H9 (cell line): Measurements from ENCODE around the gene CASK. TPM values are rescaled to one million over a fixed set of nuclear protein-coding genes. Genes with fewer than 3 reads are reported as not detected.

Source experiments
- DNase-seq: peaks from one replicate; pipeline ENCODE4 v3.0.0-alpha.2; 2017
- H2AFZ ChIP-seq: one replicate; pipeline ENCODE4 v1.6.1; 2013; ENCODE audit warnings: mild to moderate bottlenecking, low read length, control low read depth, moderate library complexity
- H2AK5ac ChIP-seq: 2 replicates; pipeline ENCODE4 v1.6.1; 2013; ENCODE audit warnings: low read length, control low read depth, mixed read lengths; ENCODE audit not compliant: insufficient read length
- H2BK120ac ChIP-seq: one replicate; pipeline ENCODE4 v1.6.1; 2013; ENCODE audit warnings: low read depth, mild to moderate bottlenecking, low read length, control low read depth, inconsistent platforms; ENCODE audit not compliant: poor library complexity, severe bottlenecking
- H2BK12ac ChIP-seq: 2 replicates; pipeline ENCODE4 v1.6.1; 2013; ENCODE audit warnings: low read length, control low read depth, mixed read lengths, low read depth; ENCODE audit not compliant: insufficient read length
- H2BK15ac ChIP-seq: 2 replicates; pipeline ENCODE4 v1.6.1; 2013; ENCODE audit warnings: low read depth, low read length, control low read depth
- H2BK20ac ChIP-seq: one replicate; pipeline ENCODE4 v1.6.1; 2013; ENCODE audit warnings: low read depth, mild to moderate bottlenecking, low read length, control low read depth, inconsistent platforms; ENCODE audit not compliant: poor library complexity, severe bottlenecking
- H2BK5ac ChIP-seq: 2 replicates; pipeline ENCODE4 v1.6.1; 2013; ENCODE audit warnings: low read length, control low read depth, mixed read lengths; ENCODE audit not compliant: insufficient read length
- H3K14ac ChIP-seq: 2 replicates; pipeline ENCODE4 v1.6.1; 2013; ENCODE audit warnings: low read length, control low read depth; ENCODE audit not compliant: insufficient read depth
- H3K18ac ChIP-seq: 2 replicates; pipeline ENCODE4 v1.6.1; 2013; ENCODE audit warnings: low read depth, mild to moderate bottlenecking, mixed read lengths, low read length, control low read depth; ENCODE audit not compliant: insufficient read length
- H3K23ac ChIP-seq: 2 replicates; pipeline ENCODE4 v1.6.1; 2013; ENCODE audit warnings: low read length, control low read depth, mixed read lengths, low read depth; ENCODE audit not compliant: insufficient read length
- H3K23me2 ChIP-seq: 2 replicates; pipeline ENCODE4 v1.6.1; 2013; ENCODE audit warnings: low read depth, mild to moderate bottlenecking, mixed read lengths, low read length, control low read depth; ENCODE audit not compliant: insufficient read length, poor library complexity, severe bottlenecking
- H3K27ac ChIP-seq: 2 replicates; pipeline ENCODE4 v1.5.1; 2013; ENCODE audit warnings: low read length, control low read depth, mixed read lengths, low read depth; ENCODE audit not compliant: insufficient read length
- H3K27me3 ChIP-seq: 2 replicates; pipeline ENCODE4 v1.6.1; 2013; ENCODE audit warnings: low read length, control low read depth, inconsistent platforms; ENCODE audit not compliant: insufficient read depth
- H3K4ac ChIP-seq: 2 replicates; pipeline ENCODE4 v1.6.1; 2013; ENCODE audit warnings: low read depth, mild to moderate bottlenecking, control low read depth, inconsistent platforms, low read length, moderate library complexity
- H3K4me1 ChIP-seq: 2 replicates; pipeline ENCODE4 v1.6.1; 2013; ENCODE audit warnings: low read length, control low read depth, inconsistent platforms; ENCODE audit not compliant: insufficient read depth
- H3K4me2 ChIP-seq: 2 replicates; pipeline ENCODE4 v1.6.1; 2013; ENCODE audit warnings: low read length, control low read depth, mixed read lengths; ENCODE audit not compliant: insufficient read length, insufficient read depth
- H3K56ac ChIP-seq: 2 replicates; pipeline ENCODE4 v1.6.1; 2013; ENCODE audit warnings: low read depth, mild to moderate bottlenecking, mixed read lengths, low read length, control low read depth; ENCODE audit not compliant: insufficient read length
- H3K79me1 ChIP-seq: 2 replicates; pipeline ENCODE4 v1.6.1; 2013; ENCODE audit warnings: low read depth, mild to moderate bottlenecking, moderate library complexity, low read length, control low read depth, inconsistent platforms; ENCODE audit not compliant: insufficient read depth, poor library complexity, severe bottlenecking
- H3K79me2 ChIP-seq: 2 replicates; pipeline ENCODE4 v1.6.1; 2013; ENCODE audit warnings: low read length, control low read depth, inconsistent platforms; ENCODE audit not compliant: insufficient read depth
- H3K9ac ChIP-seq: 2 replicates; pipeline ENCODE4 v1.6.1; 2013; ENCODE audit warnings: low read length, control low read depth, mixed read lengths; ENCODE audit not compliant: insufficient read length; ENCODE audit errors: extremely low read depth
- H3K9me3 ChIP-seq: one replicate; pipeline ENCODE4 v1.6.1; 2013; ENCODE audit warnings: low read depth, low read length, inconsistent platforms; ENCODE audit not compliant: control insufficient read depth
- H3T11ph ChIP-seq: one replicate; pipeline ENCODE4 v1.6.1; 2013; ENCODE audit warnings: mild to moderate bottlenecking, low read length, control low read depth, inconsistent platforms
- H4K20me1 ChIP-seq: one replicate; pipeline ENCODE4 v1.6.1; 2013; ENCODE audit not compliant: control insufficient read depth, insufficient read length, insufficient read depth
- H4K5ac ChIP-seq: 2 replicates; pipeline ENCODE4 v1.6.1; 2013; ENCODE audit warnings: low read depth, mild to moderate bottlenecking, mixed read lengths, low read length, control low read depth; ENCODE audit not compliant: insufficient read length
- H4K8ac ChIP-seq: replicated peaks from 2 replicates; pipeline ENCODE4 v1.6.1; 2013; ENCODE audit warnings: low read length, control low read depth, mixed read lengths, low read depth; ENCODE audit not compliant: insufficient read length
- H4K91ac ChIP-seq: 2 replicates; pipeline ENCODE4 v1.6.1; 2013; ENCODE audit warnings: low read depth, mild to moderate bottlenecking, moderate library complexity, mixed read lengths, low read length, control low read depth; ENCODE audit not compliant: insufficient read length
- H3K27ac Mint-ChIP-seq, 3 experiments: 2 replicates in 2 of 3; 3 replicates in 1 of 3; pipeline ENCODE4 v1.8.0; 2020 to 2021; ENCODE audit warnings: mixed read lengths in 3 of 3, mild to moderate bottlenecking in 1 of 3, moderate library complexity in 1 of 3
- H3K27me3 Mint-ChIP-seq: 2 replicates; pipeline ENCODE4 v1.8.0; 2021; ENCODE audit warnings: low read depth, mild to moderate bottlenecking, moderate library complexity, mixed read lengths
- H3K36me3 Mint-ChIP-seq, 3 experiments: 2 replicates in 2 of 3; 3 replicates in 1 of 3; pipeline ENCODE4 v1.8.0; 2020 to 2021; ENCODE audit warnings: low read depth in 3 of 3, mixed read lengths in 3 of 3; ENCODE audit not compliant: insufficient read depth in 1 of 3
- H3K4me1 Mint-ChIP-seq, 2 experiments: 2 replicates each; pipeline ENCODE4 v1.8.0; 2020; ENCODE audit warnings: mixed read lengths in 2 of 2
- H3K4me3 Mint-ChIP-seq, 2 experiments: 2 replicates in 1 of 2; 3 replicates in 1 of 2; pipeline ENCODE4 v1.8.0; 2020 to 2021; ENCODE audit warnings: mild to moderate bottlenecking in 2 of 2, mixed read lengths in 2 of 2, moderate library complexity in 1 of 2
- H3K9me3 Mint-ChIP-seq, 2 experiments: 2 replicates in 1 of 2; 3 replicates in 1 of 2; pipeline ENCODE4 v1.8.0; 2020; ENCODE audit warnings: mild to moderate bottlenecking in 2 of 2, mixed read lengths in 2 of 2, moderate library complexity in 1 of 2
- CTCF ChIP-seq: fragments of 200-600 bp; sonication (generic); conservative IDR thresholded peaks from 3 replicates; pipeline ENCODE4 v1.8.0; 2021; ENCODE audit warnings: antibody characterized with exemption, mild to moderate bottlenecking
- WGBS: extraction: QIAGEN DNeasy Blood & Tissue Kit; methylation state at CpG from one replicate; pipeline ENCODE4 v1.1.7; 2013; ENCODE audit warnings: missing lambda C conversion rate, low lambda C conversion rate, mixed read lengths; ENCODE audit not compliant: insufficient read length; ENCODE audit errors: extremely low coverage; 5-methylcytosine and 5-hydroxymethylcytosine counted together
- total RNA-seq: library from RNA; stranded (reverse); gene quantifications from 2 replicates; pipeline ENCODE4 v1.2.1, GENCODE V29; 2021

CASK gene
- total RNA-seq, 1 experiment from 2014 or later = 44.1 TPM

GRCh38 chrX:41739871-41740270 lies 183.5 kb downstream of the CASK start:
- H3K4me3 Mint-ChIP-seq = peak overlapping the region in 1 of 2 experiments; percentile 47; a peak in 1 of 5 replicates

More at GRCh38 chrX:41739871-41740270, 183.5 kb downstream of the CASK start:
- Histone ChIP-seq H2BK12ac (no peak overlapping the region), H4K5ac (no peak overlapping the region), H3K18ac (no peak overlapping the region), H3K27me3 (no peaks in the 10 kb centered on the region), H3K27ac (no peak overlapping the region), H2AK5ac (peak overlapping the region; percentile 75), H3K14ac (no peak overlapping the region), H3K79me1 (no peaks in the 10 kb centered on the region), H4K91ac (no peak overlapping the region), H4K20me1 (no peaks in the 10 kb centered on the region), H3K9me3 (no peaks in the 10 kb centered on the region), H2BK120ac (no peak overlapping the region), H2BK15ac (no peak overlapping the region), H3K56ac (no peak overlapping the region), H3K23ac (no peak overlapping the region), H2AFZ (no peak overlapping the region), H3K23me2 (no peaks in the 10 kb centered on the region), H3K4me2 (peak overlapping the region; percentile 33), H3K4me1 (peaks cover 5% of the 10 kb centered on the region; the same call in 1 of the 2 replicates), H3T11ph (no peak overlapping the region), H4K8ac (no peak overlapping the region), H3K9ac (no peak overlapping the region), H2BK5ac (no peak overlapping the region), H2BK20ac (no peak overlapping the region), H3K79me2 (no peaks in the 10 kb centered on the region), H3K4ac (no peak overlapping the region)
- no peak for DNase-seq
- no peaks in the 10 kb centered on the region for H3K27me3 Mint-ChIP-seq
- WGBS = no CpG with 5 or more reads among the region's 1 CpG
- H3K9me3 Mint-ChIP-seq = peaks cover 34 to 39% of the 10 kb centered on the region in 2 experiments
- no peak for TF ChIP-seq CTCF
- H3K4me1 Mint-ChIP-seq = peaks cover 15 to 21% of the 10 kb centered on the region in 2 experiments
- peak overlapping the region; percentile 77 to 91 (median 83); a peak in 6 of 7 replicates for H3K27ac Mint-ChIP-seq
- H3K36me3 Mint-ChIP-seq = peaks cover 3 to 12% (median 5%) of the 10 kb centered on the region in 3 experiments
